A673 (cell line): ENCODE results near the gene ANTKMT. TPM values are rescaled to one million over a fixed set of nuclear protein-coding genes. Genes with fewer than 3 reads are reported as not detected.
A peak's percentile ranks its signal among the peaks of the same experiment; 100 is the strongest.

Source experiments
- BruUV-seq: library from RNA; stranded (reverse); fragments of 400-500 nt; replicated peaks from 2 replicates; lab custom pipeline; 2021; lab: Mats Ljungman, UMichigan
- CTCF ChIA-PET: fragments of 300-600 bp; sonication (Branson Sonifier 250); formaldehyde crosslinking; loops from one replicate; lab custom pipeline; 2022; ENCODE audit warnings: antibody characterized with exemption; lab: Charles Lee
- POLR2A ChIA-PET: fragments of 300-600 bp; sonication (Branson Sonifier 250); formaldehyde crosslinking; loops from one replicate; lab custom pipeline; 2022; ENCODE audit warnings: antibody characterized with exemption; ENCODE audit not compliant: low non-redundant PET; lab: Charles Lee
- DNase-seq: peaks from one replicate; pipeline ENCODE4 v3.0.0-alpha.2; 2015; ENCODE audit warnings: low spot score
- H3K27ac ChIP-seq: fragments of 200-600 bp; sonication (generic); 2 replicates; pipeline ENCODE4 v1.5.1; 2016; ENCODE audit warnings: mixed run types, low read depth, mild to moderate bottlenecking, mixed read lengths, antibody characterized with exemption, low read length; ENCODE audit not compliant: poor library complexity, severe bottlenecking
- H3K27me3 ChIP-seq: fragments of 200-600 bp; sonication (generic); replicated peaks from 2 replicates; pipeline ENCODE4 v1.6.1; 2017; ENCODE audit warnings: mixed run types, low read depth, mild to moderate bottlenecking, mixed read lengths, antibody characterized with exemption, low read length; ENCODE audit not compliant: insufficient read depth, poor library complexity
- H3K36me3 ChIP-seq: fragments of 200-600 bp; sonication (generic); 2 replicates; pipeline ENCODE4 v1.6.1; 2016; ENCODE audit warnings: mixed run types, mild to moderate bottlenecking, mixed read lengths, antibody characterized with exemption, low read length; ENCODE audit not compliant: insufficient read depth, poor library complexity, severe bottlenecking
- H3K4me1 ChIP-seq: fragments of 200-600 bp; sonication (generic); 2 replicates; pipeline ENCODE4 v1.6.1; 2017; ENCODE audit warnings: mixed run types, mild to moderate bottlenecking, mixed read lengths, antibody characterized with exemption, low read length; ENCODE audit not compliant: insufficient read depth, poor library complexity, severe bottlenecking
- H3K4me3 ChIP-seq: fragments of 200-600 bp; sonication (generic); 2 replicates; pipeline ENCODE4 v1.5.1; 2016; ENCODE audit warnings: low read depth, mixed run types, mild to moderate bottlenecking, mixed read lengths, low read length; ENCODE audit not compliant: poor library complexity, severe bottlenecking
- H3K9me3 ChIP-seq: fragments of 200-600 bp; sonication (generic); 2 replicates; pipeline ENCODE4 v1.6.1; 2016; ENCODE audit warnings: mixed run types, low read depth, mild to moderate bottlenecking, mixed read lengths, antibody characterized with exemption, low read length; ENCODE audit not compliant: poor library complexity, severe bottlenecking
- EZH2 ChIP-seq: fragments of 200-600 bp; sonication (generic); IDR thresholded peaks from 2 replicates; pipeline ENCODE4 v1.6.1; 2017; ENCODE audit warnings: borderline replicate concordance, low read depth, mild to moderate bottlenecking, mixed read lengths, antibody characterized with exemption, low read length; ENCODE audit not compliant: poor library complexity, severe bottlenecking
- intact Hi-C: fragments of 100-400 bp; cut with micrococcal nuclease; formaldehyde crosslinking; loops from one replicate; pipeline ENCODE4 v1.10.0; 2022; ENCODE audit not compliant: unreplicated experiment
- total RNA-seq: library from RNA; stranded (reverse); gene quantifications from 2 replicates; pipeline ENCODE4 v1.2.3, GENCODE V29; 2021
- TF ChIP-seq, protein P1 (sequence below): fragments of 300-800, 200-600 bp; sonication (generic); conservative IDR thresholded peaks from 2 replicates; pipeline ENCODE4 v1.5.1; 2017; ENCODE audit warnings: low read depth, mild to moderate bottlenecking, antibody characterized with exemption, low read length, moderate library complexity, mixed read lengths

Gene ANTKMT
- total RNA-seq, 1 experiment from 2014 or later, result 21.2 TPM

DNA sequence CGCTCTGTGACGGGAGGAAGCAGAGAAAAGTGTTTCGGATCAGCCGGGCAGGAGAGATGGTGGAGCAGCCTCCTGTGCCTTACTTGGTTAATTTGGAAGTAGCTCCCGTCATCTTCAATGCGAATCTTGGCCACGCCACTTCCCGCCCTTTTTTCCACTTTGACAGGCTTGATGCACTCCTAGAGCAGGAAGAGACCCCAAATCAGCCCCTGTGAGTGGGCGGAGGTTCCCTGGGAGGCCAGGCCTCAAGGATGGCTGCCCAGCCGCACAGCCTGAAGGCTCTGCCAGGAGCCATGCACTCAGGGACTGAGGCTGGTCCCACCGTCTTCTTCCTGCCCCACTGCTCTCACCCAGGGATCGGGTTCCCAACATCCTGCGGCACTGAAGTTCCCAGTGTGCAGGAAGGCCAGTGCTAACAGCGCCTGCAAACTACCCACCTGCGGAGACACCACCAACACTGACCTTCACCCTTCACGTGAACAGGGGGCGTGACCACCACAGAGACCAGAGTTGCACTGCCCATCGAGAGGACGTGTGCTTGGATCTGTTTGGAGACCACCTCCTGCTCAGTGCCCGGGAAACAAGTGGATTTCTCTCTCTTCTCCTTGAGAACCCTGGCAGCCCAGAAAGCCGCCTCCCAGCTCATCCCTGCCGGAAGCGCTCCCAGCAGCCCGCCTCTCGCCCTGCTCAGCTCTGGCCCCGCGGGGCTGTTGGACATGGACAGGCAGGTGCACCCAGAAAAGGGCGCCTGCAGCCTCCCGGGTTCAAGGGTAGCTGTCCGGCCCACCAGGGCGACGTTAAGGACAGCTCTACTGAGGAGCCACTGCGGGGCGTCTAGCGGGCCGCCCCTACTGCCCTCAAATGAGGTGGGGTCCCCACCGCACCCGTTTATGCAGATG lies 18.9 kb downstream of the ANTKMT start:
- intact Hi-C loops, result no loop called here
- Histone ChIP-seq H3K27ac (peak overlapping the region; percentile 83), H3K27me3 (no peaks in the 10 kb centered on the region), H3K4me3 (peak overlapping the region; percentile 100), H3K9me3 (no peaks in the 10 kb centered on the region), H3K36me3 (peaks cover 11% of the 10 kb centered on the region), H3K4me1 (peaks cover 5% of the 10 kb centered on the region)
- TF ChIP-seq EZH2, result no peak
- TF ChIP-seq, protein P1, sequence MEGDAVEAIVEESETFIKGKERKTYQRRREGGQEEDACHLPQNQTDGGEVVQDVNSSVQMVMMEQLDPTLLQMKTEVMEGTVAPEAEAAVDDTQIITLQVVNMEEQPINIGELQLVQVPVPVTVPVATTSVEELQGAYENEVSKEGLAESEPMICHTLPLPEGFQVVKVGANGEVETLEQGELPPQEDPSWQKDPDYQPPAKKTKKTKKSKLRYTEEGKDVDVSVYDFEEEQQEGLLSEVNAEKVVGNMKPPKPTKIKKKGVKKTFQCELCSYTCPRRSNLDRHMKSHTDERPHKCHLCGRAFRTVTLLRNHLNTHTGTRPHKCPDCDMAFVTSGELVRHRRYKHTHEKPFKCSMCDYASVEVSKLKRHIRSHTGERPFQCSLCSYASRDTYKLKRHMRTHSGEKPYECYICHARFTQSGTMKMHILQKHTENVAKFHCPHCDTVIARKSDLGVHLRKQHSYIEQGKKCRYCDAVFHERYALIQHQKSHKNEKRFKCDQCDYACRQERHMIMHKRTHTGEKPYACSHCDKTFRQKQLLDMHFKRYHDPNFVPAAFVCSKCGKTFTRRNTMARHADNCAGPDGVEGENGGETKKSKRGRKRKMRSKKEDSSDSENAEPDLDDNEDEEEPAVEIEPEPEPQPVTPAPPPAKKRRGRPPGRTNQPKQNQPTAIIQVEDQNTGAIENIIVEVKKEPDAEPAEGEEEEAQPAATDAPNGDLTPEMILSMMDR, result no peak
- no peak for DNase-seq
- POLR2A ChIA-PET, result interaction anchor here (0.6 kb wide), 1 partner anchor 31 kb away, joined by 4 read pairs; no protein-coding TSS in a partner anchor
- CTCF ChIA-PET, result interaction anchor here (0.6 kb wide), 1 partner anchor 64 kb away, joined by 5 read pairs; no protein-coding TSS in a partner anchor
- BruUV-seq, result no TSS peak

DNA sequence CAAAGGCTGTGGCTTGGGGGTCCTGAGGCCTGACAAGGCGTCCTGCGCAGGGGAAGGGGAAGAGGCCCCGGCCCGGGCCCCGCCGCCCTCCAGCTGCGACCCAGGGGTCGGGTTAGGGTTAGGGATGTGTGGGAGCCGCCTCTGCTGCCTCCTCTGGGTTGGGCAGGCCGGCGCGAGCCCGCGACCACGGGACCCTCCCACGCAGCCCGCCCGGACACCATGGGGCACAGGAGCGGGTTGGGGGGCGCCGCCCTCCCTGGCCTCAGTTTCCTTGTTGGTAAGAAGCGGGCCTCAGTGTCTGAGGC lies 19.5 kb downstream of the ANTKMT start:
- CTCF ChIA-PET, result no interaction called here
- Histone ChIP-seq H3K4me3 (peak overlapping the region; percentile 100), H3K36me3 (peaks cover 11% of the 10 kb centered on the region), H3K27ac (peak overlapping the region; percentile 83), H3K9me3 (no peaks in the 10 kb centered on the region), H3K4me1 (peaks cover 5% of the 10 kb centered on the region), H3K27me3 (no peaks in the 10 kb centered on the region)
- intact Hi-C loops, result no loop called here
- DNase-seq, result no peak
- TF ChIP-seq EZH2, result no peak
- TF ChIP-seq, protein P1, result no peak
- POLR2A ChIA-PET, result no interaction called here
- BruUV-seq, result no TSS peak

DNA sequence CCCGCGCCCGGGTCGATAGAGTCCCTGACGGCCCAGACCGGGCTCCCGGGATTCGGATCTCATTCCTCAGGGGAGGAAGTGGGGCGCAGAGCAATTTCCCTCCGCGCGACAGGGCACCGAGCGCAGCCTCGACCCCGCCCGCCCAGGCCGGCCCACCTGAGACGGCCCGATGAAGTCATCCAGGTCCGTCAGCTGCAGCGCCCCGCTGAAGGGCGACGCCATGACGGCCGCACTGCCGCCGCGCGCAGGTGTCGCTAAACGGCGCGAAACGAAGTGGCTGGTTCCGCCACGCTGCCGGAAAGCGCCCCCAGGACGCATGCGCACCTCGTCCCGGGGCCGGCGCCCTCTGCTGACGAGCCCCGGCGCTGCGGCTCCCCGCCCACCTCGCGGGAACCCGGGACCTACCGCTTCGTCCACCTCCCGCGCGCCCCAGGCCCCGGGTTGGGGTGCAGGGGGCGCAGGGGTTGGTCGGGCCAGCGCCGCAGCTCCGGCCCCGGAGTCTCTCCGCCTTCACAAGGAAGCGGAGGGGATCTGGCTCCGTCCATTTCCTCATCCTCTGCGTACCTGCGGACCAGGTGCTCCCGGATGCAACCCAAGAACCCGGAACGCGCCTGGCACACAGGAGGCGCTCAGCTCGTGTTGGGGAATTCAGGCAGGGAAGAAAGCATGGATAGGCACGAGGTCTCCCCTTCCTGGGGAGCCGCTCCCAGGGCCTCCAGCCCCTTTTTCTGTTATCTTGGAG lies 20.0 kb downstream of the ANTKMT start, which contains the start of gene CIAO3:
CIAO3 (minus strand) TSS at position 234 of the 742 bp plus-strand sequence; CDS start at position 222, 12 bp downstream.
- TF ChIP-seq EZH2, result no peak
- TF ChIP-seq, protein P1, result peak; percentile 87
- Histone ChIP-seq H3K27ac (peak within 1 kb of the TSS; percentile 83), H3K36me3 (peaks cover 11% of the 10 kb centered on the region), H3K4me1 (peaks cover 5% of the 10 kb centered on the region), H3K9me3 (no peaks in the 10 kb centered on the region), H3K4me3 (peak within 1 kb of the TSS; percentile 100), H3K27me3 (no peaks in the 10 kb centered on the region)
- no TSS peak for BruUV-seq
- intact Hi-C loops, result no loop called here
- peak; percentile 92 for DNase-seq
- POLR2A ChIA-PET, result no interaction called here
- CTCF ChIA-PET, result interaction anchor here (0.5 kb wide), 1 partner anchor 8 kb away, joined by 3 read pairs; no protein-coding TSS in a partner anchor
